ENCODE data around the gene BRSK2. TPM values are rescaled to one million over a fixed set of nuclear protein-coding genes. Genes with fewer than 3 reads are reported as not detected.

BRSK2 gene
- total RNA-seq, 1 experiment from 2014 or later = 32.2 TPM

DNA sequence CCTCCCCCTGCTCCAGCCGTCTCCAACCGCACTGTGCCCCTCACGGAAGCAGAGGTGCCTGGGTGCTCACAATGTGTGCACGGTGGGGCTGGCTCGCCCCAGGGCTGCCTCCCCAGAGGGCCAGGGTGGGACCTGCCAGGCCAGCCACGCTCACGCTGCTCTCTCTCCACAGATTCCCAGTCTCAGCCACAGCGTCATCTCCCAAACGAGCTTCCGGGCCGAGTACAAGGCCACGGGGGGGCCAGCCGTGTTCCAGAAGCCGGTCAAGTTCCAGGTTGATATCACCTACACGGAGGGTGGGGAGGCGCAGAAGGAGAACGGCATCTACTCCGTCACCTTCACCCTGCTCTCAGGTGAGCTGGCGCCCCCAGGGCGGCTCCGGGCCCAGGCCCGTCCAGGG, 66.4 kb downstream of the BRSK2 start:
- no peak overlapping the region for H3K27ac ChIP-seq (ENCODE audit: low read length)
- ChIA-PET CTCF (no interaction called here), POLR2A (no interaction called here)
- H3K27me3 ChIP-seq (ENCODE audit: control insufficient read depth, insufficient read depth, low read length) = no peaks in the 10 kb centered on the region
- H3K4me3 ChIP-seq (ENCODE audit: low read depth in 2 of 2, low read length in 2 of 2) = no peak overlapping the region
- TF ChIP-seq, protein P1, sequence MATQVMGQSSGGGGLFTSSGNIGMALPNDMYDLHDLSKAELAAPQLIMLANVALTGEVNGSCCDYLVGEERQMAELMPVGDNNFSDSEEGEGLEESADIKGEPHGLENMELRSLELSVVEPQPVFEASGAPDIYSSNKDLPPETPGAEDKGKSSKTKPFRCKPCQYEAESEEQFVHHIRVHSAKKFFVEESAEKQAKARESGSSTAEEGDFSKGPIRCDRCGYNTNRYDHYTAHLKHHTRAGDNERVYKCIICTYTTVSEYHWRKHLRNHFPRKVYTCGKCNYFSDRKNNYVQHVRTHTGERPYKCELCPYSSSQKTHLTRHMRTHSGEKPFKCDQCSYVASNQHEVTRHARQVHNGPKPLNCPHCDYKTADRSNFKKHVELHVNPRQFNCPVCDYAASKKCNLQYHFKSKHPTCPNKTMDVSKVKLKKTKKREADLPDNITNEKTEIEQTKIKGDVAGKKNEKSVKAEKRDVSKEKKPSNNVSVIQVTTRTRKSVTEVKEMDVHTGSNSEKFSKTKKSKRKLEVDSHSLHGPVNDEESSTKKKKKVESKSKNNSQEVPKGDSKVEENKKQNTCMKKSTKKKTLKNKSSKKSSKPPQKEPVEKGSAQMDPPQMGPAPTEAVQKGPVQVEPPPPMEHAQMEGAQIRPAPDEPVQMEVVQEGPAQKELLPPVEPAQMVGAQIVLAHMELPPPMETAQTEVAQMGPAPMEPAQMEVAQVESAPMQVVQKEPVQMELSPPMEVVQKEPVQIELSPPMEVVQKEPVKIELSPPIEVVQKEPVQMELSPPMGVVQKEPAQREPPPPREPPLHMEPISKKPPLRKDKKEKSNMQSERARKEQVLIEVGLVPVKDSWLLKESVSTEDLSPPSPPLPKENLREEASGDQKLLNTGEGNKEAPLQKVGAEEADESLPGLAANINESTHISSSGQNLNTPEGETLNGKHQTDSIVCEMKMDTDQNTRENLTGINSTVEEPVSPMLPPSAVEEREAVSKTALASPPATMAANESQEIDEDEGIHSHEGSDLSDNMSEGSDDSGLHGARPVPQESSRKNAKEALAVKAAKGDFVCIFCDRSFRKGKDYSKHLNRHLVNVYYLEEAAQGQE (IDR thresholded peaks at IDR 0.05; ENCODE audit: insufficient read depth in 1 of 2, low read depth in 2 of 2, low read length in 1 of 2) = no peak
- TF ChIP-seq CTCF (IDR thresholded peaks at IDR 0.05) = no peak
- TF ChIP-seq SIN3A (IDR thresholded peaks at IDR 0.05; ENCODE audit: borderline replicate concordance, insufficient read depth, low read depth, low read length) = no peak
- TF ChIP-seq POLR2AphosphoS5 (IDR thresholded peaks at IDR 0.05; ENCODE audit: low read depth, low read length) = no peak
- no peak for TF ChIP-seq TCF7L2 (IDR thresholded peaks at IDR 0.05; ENCODE audit: low read depth, low read length)
- no peaks in the 10 kb centered on the region for H3K9me3 ChIP-seq (ENCODE audit: control insufficient read depth, insufficient read depth, low read depth, low read length)
- no peaks in the 10 kb centered on the region for H3K36me3 ChIP-seq (ENCODE audit: control insufficient read depth, insufficient read depth, low read length)
- ATAC-seq (no peak), DNase-seq (ENCODE audit: low read depth, low spot score) (no peak)
- in situ Hi-C loops (cut with HindIII; ENCODE audit: low pct_unique_long_range_greater_than_20kb, low sequenced_read_pairs) (no loop called here), intact Hi-C loops (cut with micrococcal nuclease; ENCODE audit: unreplicated experiment) (no loop called here)
- BruUV-seq (replicated peaks) = no TSS peak
- H3K4me1 ChIP-seq (ENCODE audit: control insufficient read depth, insufficient read depth, low read length) = peaks cover 19% of the 10 kb centered on the region

DNA sequence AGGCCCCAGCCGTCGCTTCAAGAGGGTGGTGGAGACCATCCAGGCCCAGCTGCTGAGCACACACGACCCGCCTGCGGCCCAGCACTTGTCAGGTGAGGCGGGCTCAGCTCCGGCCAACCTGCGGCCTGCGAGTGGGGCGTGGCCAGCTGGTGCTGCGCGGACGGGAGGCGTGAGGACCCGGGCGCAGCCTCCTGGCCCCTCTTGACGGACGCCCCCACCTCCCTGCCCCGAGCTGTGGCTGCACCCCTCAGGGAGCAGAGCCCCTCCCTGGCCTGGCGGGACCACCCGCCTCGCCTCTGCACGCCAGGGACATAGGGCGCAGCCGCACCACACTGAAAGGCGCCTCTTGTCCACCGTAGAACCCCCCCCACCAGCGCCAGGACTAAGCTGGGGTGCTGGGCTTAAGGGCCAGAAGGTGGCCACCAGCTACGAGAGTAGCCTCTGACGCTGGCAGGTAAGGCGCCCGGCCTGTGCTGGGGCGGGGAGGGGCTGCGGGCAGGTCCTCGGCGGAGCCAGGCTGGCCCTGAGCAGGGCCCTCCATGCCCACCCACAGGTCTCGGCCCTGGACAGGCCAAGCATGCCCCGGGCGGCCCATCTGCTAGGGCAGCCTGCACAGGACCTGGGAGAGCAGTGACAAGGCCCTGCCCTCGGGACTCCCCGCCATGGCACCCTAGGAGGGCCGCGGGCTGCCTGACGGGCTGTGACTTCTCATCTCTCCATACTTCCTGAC, 67.0 kb downstream of the BRSK2 start:
- TF ChIP-seq, protein P1 (IDR thresholded peaks at IDR 0.05; ENCODE audit: insufficient read depth in 1 of 2, low read depth in 2 of 2, low read length in 1 of 2) = no peak
- TF ChIP-seq CTCF (IDR thresholded peaks at IDR 0.05) (no peak), POLR2AphosphoS5 (IDR thresholded peaks at IDR 0.05; ENCODE audit: low read depth, low read length) (no peak), TCF7L2 (IDR thresholded peaks at IDR 0.05; ENCODE audit: low read depth, low read length) (no peak), SIN3A (IDR thresholded peaks at IDR 0.05; ENCODE audit: borderline replicate concordance, insufficient read depth, low read depth, low read length) (no peak)
- ATAC-seq (no peak), DNase-seq (ENCODE audit: low read depth, low spot score) (no peak)
- no TSS peak for BruUV-seq (replicated peaks)
- intact Hi-C loops (cut with micrococcal nuclease; ENCODE audit: unreplicated experiment) = no loop called here
- ChIA-PET CTCF (interaction anchor here (0.6 kb wide), 1 partner anchor 25 kb away, joined by 4 read pairs; no protein-coding TSS in a partner anchor), POLR2A (no interaction called here)
- Histone ChIP-seq H3K36me3 (ENCODE audit: control insufficient read depth, insufficient read depth, low read length) (no peaks in the 10 kb centered on the region), H3K4me1 (ENCODE audit: control insufficient read depth, insufficient read depth, low read length) (peaks cover 19% of the 10 kb centered on the region), H3K4me3 (ENCODE audit: low read depth in 2 of 2, low read length in 2 of 2) (no peak overlapping the region), H3K27ac (ENCODE audit: low read length) (no peak overlapping the region), H3K9me3 (ENCODE audit: control insufficient read depth, insufficient read depth, low read depth, low read length) (no peaks in the 10 kb centered on the region), H3K27me3 (ENCODE audit: control insufficient read depth, insufficient read depth, low read length) (no peaks in the 10 kb centered on the region)
- in situ Hi-C loops (cut with HindIII; ENCODE audit: low pct_unique_long_range_greater_than_20kb, low sequenced_read_pairs) = no loop called here
